Stimulated activated naive CD8-positive, alpha-beta T cell treated with anti-CD3 and anti-CD28 coated beads, Interleukin-15, Interleukin-2, amounts not matched to agents 100 ng/mL and 50 ng/mL, for 24 hours (primary cell): ENCODE measurements around the gene GDAP1L1.

ENCODE experiments used
- H3K27ac Mint-ChIP-seq: one replicate; pipeline ENCODE4 v1.8.0; 2021; ENCODE audit warnings: mild to moderate bottlenecking, mixed read lengths
- H3K27me3 Mint-ChIP-seq: one replicate; pipeline ENCODE4 v1.8.0; 2021; ENCODE audit warnings: mixed read lengths
- H3K36me3 Mint-ChIP-seq: one replicate; pipeline ENCODE4 v1.8.0; 2021; ENCODE audit warnings: low read depth, mixed read lengths
- H3K4me1 Mint-ChIP-seq: one replicate; pipeline ENCODE4 v1.8.0; 2021; ENCODE audit warnings: low read depth, mixed read lengths
- H3K4me3 Mint-ChIP-seq: one replicate; pipeline ENCODE4 v1.8.0; 2021; ENCODE audit warnings: mild to moderate bottlenecking, mixed read lengths
- H3K9me3 Mint-ChIP-seq: one replicate; pipeline ENCODE4 v1.8.0; 2021; ENCODE audit warnings: mixed read lengths

The GDAP1L1 gene

DNA sequence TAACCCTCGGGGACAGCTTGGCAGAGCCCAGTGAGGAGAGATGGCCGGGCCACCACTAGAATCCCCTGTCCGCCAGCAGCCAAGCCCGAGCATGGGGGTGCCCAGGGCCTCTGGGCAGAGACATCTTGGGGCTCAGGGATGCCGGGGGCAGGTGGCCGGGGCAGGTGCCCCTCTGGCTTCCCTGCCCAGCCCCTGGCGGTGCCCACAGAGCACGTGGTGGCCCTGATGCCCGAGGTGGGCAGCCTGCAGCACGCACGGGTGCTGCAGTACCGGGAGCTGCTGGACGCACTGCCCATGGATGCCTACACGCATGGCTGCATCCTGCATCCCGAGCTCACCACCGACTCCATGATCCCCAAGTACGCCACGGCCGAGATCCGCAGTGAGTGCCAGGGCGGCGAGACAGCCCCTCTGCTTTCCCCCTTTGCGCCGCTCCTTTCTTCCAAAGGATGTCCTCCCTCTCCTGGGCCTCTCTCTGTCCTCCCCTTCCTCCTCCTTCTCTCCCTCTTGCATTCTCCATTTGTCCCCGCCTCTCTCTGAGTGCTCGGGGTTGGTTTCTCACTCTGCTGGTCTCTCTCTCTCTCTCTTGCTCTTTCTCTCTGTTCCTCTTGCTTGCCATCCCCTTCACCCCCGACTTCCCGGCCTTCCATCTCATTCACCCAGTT lies 11.2 kb downstream of the GDAP1L1 start:
- Mint-ChIP-seq H3K36me3 (no peaks in the 10 kb centered on the region), H3K4me3 (no peak overlapping the region), H3K27me3 (no peaks in the 10 kb centered on the region), H3K4me1 (no peaks in the 10 kb centered on the region), H3K9me3 (no peaks in the 10 kb centered on the region), H3K27ac (no peak overlapping the region)

DNA sequence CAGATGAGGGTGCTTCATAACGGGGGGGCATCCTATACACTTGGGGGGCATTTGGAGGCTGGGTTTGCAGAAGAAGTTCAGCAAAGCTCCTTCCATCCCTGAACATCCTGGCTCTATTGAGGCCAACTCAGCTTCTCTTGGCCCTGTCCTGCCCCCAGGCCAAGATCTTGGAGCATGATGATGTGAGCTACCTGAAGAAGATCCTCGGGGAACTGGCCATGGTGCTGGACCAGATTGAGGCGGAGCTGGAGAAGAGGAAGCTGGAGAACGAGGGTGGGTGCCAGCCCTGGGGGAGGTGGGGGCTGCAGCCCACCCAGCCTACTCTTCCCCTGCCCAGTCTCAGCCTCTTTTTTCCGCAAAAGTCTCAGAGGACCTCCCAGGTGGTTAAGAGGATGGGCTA lies 17.2 kb downstream of the GDAP1L1 start:
- Mint-ChIP-seq H3K27ac (no peak overlapping the region), H3K4me1 (no peaks in the 10 kb centered on the region), H3K9me3 (no peaks in the 10 kb centered on the region), H3K27me3 (no peaks in the 10 kb centered on the region), H3K36me3 (no peaks in the 10 kb centered on the region), H3K4me3 (no peak overlapping the region)

DNA sequence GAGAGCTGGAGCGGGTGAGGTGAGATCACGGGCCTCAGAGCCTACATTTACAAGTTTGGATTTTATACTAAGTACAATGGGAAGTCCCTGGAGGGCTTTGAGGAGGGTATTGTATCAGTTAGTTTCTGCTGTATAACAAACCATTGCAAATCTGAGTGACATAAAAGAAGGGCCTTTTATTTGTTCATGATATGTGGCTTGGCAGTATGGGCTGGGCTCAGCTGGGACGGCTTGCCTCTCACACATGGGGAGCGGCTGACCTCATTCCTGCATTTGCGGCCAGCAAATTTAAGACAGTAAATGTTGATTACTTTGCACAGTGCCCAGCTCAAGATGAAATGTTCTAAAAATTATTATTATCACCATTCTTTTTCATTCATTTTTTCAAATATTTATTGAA lies 21.7 kb downstream of the GDAP1L1 start:
- H3K27ac Mint-ChIP-seq, result no peak overlapping the region
- H3K4me1 Mint-ChIP-seq, result no peaks in the 10 kb centered on the region
- no peaks in the 10 kb centered on the region for H3K36me3 Mint-ChIP-seq
- no peak overlapping the region for H3K4me3 Mint-ChIP-seq
- H3K9me3 Mint-ChIP-seq, result no peaks in the 10 kb centered on the region
- H3K27me3 Mint-ChIP-seq, result no peaks in the 10 kb centered on the region

DNA sequence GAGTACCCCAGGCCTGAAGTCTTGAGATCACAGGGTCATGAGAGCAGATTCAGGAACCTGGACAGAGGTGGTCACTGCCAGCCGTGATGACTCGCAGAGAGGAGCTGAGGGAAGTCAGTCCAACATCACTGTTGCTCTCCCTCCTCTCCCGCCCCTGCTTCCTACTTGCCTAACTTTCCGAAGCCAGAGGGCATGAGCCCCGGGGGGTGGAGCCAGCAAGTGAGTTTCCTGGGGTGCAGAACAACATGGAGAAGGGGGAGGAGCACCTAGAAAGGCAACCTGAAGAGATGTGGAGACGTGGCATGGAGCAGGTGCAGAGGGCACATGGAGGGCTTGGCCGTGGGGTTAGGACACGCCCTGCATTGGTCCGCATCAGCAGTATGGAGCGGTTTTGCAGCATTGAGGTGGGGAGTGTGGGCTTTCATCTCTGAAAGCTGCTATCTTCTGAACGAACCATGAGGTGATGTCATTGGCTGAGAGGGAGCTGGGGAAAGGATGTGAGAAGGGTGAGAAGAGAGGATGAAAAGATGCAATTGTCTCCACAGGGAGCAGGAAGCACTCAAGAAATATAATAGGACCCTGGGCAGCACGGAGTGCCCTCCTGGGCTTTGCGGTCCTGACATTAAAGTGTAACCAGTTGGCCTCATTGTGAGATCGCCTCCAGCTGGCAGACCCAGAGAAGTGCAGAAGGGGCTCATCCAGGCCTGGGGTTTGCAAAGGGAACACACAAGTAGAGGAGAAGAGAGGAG lies 25.0 kb downstream of the GDAP1L1 start:
- Mint-ChIP-seq H3K27me3 (no peaks in the 10 kb centered on the region), H3K36me3 (no peaks in the 10 kb centered on the region), H3K4me1 (no peaks in the 10 kb centered on the region), H3K9me3 (no peaks in the 10 kb centered on the region), H3K4me3 (no peak overlapping the region), H3K27ac (no peak overlapping the region)

DNA sequence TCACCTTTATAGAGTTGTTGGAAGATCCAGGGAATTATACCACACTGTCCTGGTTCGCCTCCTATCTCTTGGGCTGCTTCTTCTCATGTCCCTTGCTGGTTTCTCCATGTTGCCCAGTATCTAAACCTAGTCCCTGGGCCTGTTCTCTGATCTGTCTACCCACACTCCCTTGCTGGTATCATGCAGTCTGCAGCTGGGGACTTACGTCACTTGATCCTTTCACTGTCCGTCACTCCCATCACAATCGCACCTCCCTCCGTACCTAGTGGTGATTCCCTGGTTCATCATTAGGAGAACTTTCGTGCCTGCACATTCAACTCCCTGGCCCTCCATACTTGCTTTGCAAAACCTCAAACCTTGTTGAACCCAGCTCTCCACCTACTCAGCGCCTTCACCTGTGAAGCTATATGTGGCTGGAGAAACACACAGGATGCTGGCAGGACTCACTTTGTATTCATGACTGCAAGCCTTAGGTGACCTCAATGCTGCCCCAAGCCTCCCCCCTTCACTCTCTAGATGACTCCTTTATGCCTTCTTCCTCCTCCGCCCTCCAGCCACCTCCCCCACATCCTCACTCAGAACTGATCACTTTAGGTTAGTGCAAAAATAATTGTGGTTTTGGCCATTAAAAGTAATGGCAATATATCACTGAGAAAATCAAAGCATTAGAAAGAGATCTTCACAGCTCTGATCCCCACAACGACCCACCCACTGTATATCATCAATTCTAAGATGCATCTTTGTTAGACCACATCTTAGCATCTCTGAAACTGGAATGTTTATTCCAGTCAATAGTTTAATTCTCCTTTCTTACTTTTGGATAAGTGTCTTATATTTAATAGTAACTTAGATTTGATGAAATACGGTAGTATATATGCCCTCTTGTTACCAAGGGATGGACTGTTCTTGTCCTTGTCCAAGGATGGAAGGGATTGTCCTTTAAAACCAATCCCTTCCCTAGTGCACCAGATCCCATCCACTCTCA lies 26.4 kb downstream of the GDAP1L1 start:
- Mint-ChIP-seq H3K4me3 (no peak overlapping the region), H3K27ac (no peak overlapping the region), H3K9me3 (no peaks in the 10 kb centered on the region), H3K4me1 (no peaks in the 10 kb centered on the region), H3K36me3 (no peaks in the 10 kb centered on the region), H3K27me3 (no peaks in the 10 kb centered on the region)

DNA sequence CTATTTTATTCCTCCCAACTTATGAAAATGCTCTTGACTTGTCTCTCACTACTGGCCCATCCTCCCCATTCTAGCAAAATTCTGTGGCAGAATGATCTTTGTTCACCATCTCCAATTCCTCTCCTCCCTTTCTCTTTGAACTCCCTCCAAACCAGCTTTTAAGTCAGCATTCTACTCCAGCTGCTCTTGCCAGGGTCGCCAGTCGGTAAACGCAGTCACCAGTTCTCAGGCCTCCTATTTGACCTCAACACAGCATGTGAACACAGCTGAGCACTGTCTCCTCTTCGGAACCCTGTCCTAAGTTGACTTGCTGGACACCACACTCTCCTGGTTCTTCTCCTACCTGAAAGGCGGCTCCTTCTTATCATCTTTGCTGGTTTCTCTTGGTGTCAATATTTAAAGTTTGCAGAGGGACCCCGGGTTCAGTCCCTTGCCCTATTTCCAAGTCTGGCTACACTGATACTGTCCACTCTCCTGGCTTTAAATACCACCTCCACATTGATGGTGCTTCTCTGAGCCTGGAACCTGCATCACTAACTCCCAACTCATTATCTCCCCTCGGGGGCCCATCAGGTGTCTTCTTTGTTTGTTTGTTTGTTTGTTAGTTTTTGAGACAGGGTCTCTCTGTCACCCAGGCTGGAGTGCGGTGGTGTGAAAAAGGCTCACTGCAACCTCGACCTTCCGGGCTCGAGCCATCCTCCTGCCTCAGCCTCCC lies 27.4 kb downstream of the GDAP1L1 start:
- Mint-ChIP-seq H3K27ac (no peak overlapping the region), H3K9me3 (no peaks in the 10 kb centered on the region), H3K36me3 (no peaks in the 10 kb centered on the region), H3K27me3 (no peaks in the 10 kb centered on the region), H3K4me1 (no peaks in the 10 kb centered on the region), H3K4me3 (no peak overlapping the region)

DNA sequence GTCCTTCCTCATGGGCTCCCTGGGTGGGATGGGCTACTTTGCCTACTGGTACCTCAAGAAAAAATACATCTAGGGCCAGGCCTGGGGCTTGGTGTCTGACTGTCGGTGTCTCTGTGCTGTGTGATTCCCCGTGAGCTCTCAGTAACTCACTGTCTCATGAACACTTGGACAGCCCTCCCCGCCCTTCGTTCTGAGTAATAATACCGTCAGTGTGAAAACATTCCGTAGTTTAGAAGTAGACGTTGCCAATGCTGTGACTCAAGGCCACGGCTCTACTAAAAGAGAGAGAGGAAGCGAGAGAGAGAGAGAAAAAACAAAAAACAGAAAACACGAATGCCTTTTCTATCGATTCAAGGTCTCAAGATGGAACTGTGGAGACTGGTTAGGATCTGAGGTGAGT lies 32.1 kb downstream of the GDAP1L1 start:
- H3K27me3 Mint-ChIP-seq, result no peaks in the 10 kb centered on the region
- H3K4me3 Mint-ChIP-seq, result no peak overlapping the region
- H3K27ac Mint-ChIP-seq, result no peak overlapping the region
- H3K9me3 Mint-ChIP-seq, result no peaks in the 10 kb centered on the region
- no peaks in the 10 kb centered on the region for H3K4me1 Mint-ChIP-seq
- H3K36me3 Mint-ChIP-seq, result no peaks in the 10 kb centered on the region

DNA sequence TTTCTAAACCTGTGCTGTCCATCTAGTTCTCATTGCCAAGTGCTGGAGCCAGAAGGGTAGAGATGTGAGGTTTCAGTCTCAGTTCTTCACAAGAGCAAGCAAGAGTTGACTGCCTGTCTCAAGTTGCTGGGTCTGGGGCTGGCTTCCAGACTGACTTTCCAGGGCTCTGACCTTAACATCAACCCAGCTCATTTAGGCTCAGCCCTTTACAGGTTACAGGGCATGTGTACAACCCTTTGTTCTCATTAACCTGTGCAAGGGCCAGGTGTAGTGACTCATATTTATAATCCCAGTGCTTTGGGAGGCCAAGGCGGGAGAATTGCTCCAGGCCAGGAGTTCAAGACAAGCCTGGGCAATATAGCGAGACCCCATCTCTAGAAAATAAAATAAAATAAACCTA lies 33.3 kb downstream of the GDAP1L1 start:
- Mint-ChIP-seq H3K36me3 (no peaks in the 10 kb centered on the region), H3K27me3 (no peaks in the 10 kb centered on the region), H3K27ac (no peak overlapping the region), H3K4me3 (no peak overlapping the region), H3K4me1 (no peaks in the 10 kb centered on the region), H3K9me3 (no peaks in the 10 kb centered on the region)

DNA sequence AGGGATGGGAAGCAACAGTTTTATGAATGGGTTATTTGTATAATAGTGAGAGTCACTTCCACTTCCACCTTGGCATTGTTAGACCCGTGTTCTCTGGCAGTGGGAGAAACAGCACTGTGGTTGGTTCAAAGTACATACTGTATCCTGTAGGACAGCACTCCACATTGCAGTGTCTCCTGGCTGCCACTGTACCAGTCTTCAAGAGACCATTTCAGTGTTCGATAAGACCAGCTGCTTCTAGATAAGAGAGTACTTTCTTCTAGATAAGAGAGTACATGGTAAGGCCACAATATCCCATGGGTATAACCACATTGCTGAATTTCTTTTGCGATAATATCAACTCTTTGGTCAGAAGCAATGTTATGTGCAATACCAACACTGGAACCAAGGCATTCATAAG lies 35.1 kb downstream of the GDAP1L1 start:
- Mint-ChIP-seq H3K27me3 (no peaks in the 10 kb centered on the region), H3K9me3 (no peaks in the 10 kb centered on the region), H3K27ac (no peak overlapping the region), H3K4me3 (no peak overlapping the region), H3K36me3 (no peaks in the 10 kb centered on the region), H3K4me1 (no peaks in the 10 kb centered on the region)

DNA sequence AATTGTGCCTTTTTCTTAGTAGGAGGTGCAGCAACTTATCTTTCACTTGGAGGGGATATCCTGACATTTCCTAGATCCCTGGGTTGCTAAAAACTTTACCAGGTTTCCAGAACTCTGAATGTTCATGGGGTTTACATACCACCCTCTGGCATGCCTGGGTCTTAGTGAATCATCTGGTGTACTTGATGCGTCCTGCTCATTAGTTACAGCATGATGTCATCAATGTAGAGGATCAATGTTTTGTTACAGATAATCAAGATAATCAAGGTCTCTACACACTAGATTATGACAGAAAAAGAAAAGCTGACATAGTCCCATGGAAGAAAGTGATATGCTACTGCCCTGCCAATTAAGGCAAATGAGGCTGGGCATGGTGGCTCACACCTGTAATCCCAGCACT lies 36.9 kb downstream of the GDAP1L1 start:
- no peak overlapping the region for H3K4me3 Mint-ChIP-seq
- no peaks in the 10 kb centered on the region for H3K27me3 Mint-ChIP-seq
- no peaks in the 10 kb centered on the region for H3K9me3 Mint-ChIP-seq
- H3K27ac Mint-ChIP-seq, result no peak overlapping the region
- peaks cover 5% of the 10 kb centered on the region for H3K36me3 Mint-ChIP-seq
- H3K4me1 Mint-ChIP-seq, result no peaks in the 10 kb centered on the region

DNA sequence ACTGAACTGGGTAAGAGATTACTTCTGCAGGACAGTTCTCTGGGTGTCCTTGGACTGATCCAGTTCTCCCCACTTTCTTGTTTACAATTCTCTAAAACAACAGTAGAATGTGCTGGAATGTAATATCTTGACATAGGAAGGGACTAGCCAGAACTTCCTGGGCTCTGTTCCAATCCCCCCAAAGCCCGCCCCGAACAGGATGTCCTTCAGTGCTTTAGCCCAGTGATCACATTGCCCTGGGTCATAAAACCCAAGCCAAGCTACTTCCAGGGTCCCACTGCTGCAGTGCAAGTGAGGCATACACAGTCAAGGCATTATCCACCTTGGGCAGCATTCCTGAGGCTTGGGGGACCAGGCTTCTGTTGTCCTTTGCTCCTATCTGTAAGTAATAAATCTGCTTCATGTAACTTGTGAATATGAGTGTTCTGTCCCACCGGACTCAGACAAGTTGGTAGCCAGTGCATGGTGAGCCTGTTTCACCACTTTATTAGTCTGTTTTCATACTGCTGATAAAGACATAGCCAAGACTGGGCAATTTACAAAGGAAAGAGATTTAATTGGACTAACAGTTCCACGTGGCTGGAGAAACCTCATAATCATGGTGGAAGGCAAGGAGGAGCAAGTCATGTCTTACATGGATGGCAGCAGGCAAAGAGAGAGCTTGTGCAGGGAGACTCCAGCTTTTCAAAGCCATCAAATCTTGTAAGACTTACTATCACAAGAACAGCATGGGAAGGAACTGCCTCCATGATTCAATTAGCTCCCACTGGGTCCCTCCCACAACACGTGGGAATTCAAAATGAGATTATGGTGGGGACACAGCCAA lies 40.4 kb downstream of the GDAP1L1 start:
- no peaks in the 10 kb centered on the region for H3K27me3 Mint-ChIP-seq

DNA sequence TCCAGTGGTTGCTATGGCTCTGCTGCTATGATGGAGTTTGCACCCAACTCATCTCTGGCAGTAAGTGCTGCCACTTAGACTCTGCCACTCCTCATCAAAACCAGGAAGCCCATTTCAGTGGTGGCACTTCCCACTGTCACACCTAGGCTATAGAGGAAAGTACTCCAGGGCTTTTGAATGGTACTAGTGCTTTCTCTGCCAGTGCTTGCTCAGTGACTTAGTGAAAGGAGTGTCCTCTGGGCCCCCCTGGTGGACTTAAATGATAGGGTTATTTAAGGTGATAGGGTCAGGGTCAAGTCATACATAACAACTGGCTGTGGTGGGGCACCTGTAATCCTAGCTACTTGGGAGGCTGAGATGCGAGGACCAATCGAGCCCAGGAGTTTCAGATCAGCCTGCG lies 41.1 kb downstream of the GDAP1L1 start:
- H3K4me1 Mint-ChIP-seq, result no peaks in the 10 kb centered on the region
- no peak overlapping the region for H3K4me3 Mint-ChIP-seq
- H3K9me3 Mint-ChIP-seq, result no peaks in the 10 kb centered on the region
- H3K27ac Mint-ChIP-seq, result no peak overlapping the region
- H3K36me3 Mint-ChIP-seq, result peaks cover 10% of the 10 kb centered on the region
- no peaks in the 10 kb centered on the region for H3K27me3 Mint-ChIP-seq

More for the DNA sequence above, 40.4 kb downstream of the GDAP1L1 start:
- Mint-ChIP-seq H3K4me1 (no peaks in the 10 kb centered on the region), H3K36me3 (peaks cover 10% of the 10 kb centered on the region), H3K4me3 (no peak overlapping the region), H3K27ac (no peak overlapping the region), H3K9me3 (no peaks in the 10 kb centered on the region)

DNA sequence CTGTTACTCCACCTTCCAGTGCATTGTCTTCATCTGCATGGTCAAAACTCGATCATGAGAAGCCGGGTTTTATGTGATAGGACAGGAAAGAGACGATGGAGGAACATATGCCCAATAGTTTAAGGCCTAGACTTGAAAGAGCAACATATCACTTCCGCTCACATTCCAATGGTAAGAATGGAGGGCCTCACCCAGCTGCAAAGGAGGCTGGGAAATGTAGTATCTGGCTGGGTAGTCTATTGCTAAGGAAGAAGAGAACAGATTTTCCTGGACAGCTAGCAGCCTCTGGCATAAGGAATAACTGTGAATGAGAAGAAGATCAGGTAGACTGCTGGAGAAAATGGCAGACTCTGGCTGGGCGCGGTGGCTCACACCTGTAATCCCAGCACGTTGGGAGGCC lies 44.6 kb downstream of the GDAP1L1 start:
- H3K36me3 Mint-ChIP-seq, result peaks cover 10% of the 10 kb centered on the region
- H3K27ac Mint-ChIP-seq, result no peak overlapping the region
- no peaks in the 10 kb centered on the region for H3K27me3 Mint-ChIP-seq
- H3K9me3 Mint-ChIP-seq, result no peaks in the 10 kb centered on the region
- no peaks in the 10 kb centered on the region for H3K4me1 Mint-ChIP-seq
- H3K4me3 Mint-ChIP-seq, result no peak overlapping the region

DNA sequence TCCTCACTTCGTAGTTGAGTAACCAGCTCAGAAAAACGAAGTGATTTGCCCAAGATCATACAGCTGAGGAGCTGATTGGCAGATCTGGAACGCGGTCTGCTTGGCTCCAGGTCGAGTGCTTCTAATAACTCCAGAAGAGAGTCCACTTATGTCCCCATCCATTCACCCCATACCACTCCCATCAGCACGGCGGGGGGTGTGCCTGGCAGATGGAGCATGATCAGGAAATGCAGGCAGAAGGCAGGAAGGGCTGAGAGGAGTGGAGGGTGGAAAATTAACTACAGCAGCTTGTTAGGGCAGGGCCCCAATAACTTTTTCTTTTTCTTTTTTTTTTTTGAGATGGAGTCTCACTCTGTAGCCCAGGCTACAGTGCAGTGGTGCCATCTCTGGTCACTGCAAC lies 48.9 kb downstream of the GDAP1L1 start:
- no peaks in the 10 kb centered on the region for H3K27me3 Mint-ChIP-seq
- H3K27ac Mint-ChIP-seq, result no peak overlapping the region
- H3K4me3 Mint-ChIP-seq, result no peak overlapping the region
- no peaks in the 10 kb centered on the region for H3K9me3 Mint-ChIP-seq
- no peaks in the 10 kb centered on the region for H3K36me3 Mint-ChIP-seq
- no peaks in the 10 kb centered on the region for H3K4me1 Mint-ChIP-seq
